Lower leg skin (tissue), 4 donors: ENCODE data around the gene PDE7B. TPM values are rescaled to one million over a fixed set of nuclear protein-coding genes. Genes with fewer than 3 reads are reported as not detected.

ENCODE experiments used
- DNase-seq, 2 donors: peaks; one replicate each; pipeline ENCODE4 v3.0.0-alpha.2; 2019; ENCODE audit warnings: low spot score in 2 of 2
- H3K4me3 ChIP-seq: fragments of 200-600 bp; sonication (generic); 2 replicates; pipeline ENCODE4 v1.5.1; 2017; ENCODE audit warnings: mild to moderate bottlenecking, low read depth; ENCODE audit not compliant: poor library complexity, severe bottlenecking
- CTCF ChIP-seq, 3 donors: fragments of 450-650 bp; IDR thresholded peaks; one replicate each; pipeline ENCODE4 v1.5.1; 2016; ENCODE audit warnings: antibody characterized with exemption in 3 of 3, mild to moderate bottlenecking in 3 of 3, moderate library complexity in 2 of 3
- POLR2A ChIP-seq, 2 donors: fragments of 450-650 bp; IDR thresholded peaks; one replicate each; pipeline ENCODE4 v1.6.1; 2016 to 2017; ENCODE audit warnings: antibody characterized with exemption in 2 of 2, mild to moderate bottlenecking in 1 of 2, moderate library complexity in 1 of 2
- WGBS, 2 donors: methylation state at CpG; one replicate each; pipeline ENCODE4 v1.1.5; 2018; 5-methylcytosine and 5-hydroxymethylcytosine counted together
- intact Hi-C: fragments of 100-400 bp; cut with DNase I; formaldehyde crosslinking; loops from one replicate; pipeline ENCODE4 v1.15.0; 2023; ENCODE audit warnings: low total_unique reads
- total RNA-seq, 4 donors: library from RNA; depleted of rRNA; stranded (reverse); fragments of >200 nt; gene quantifications; one replicate each; pipeline ENCODE4 v1.1.0, GENCODE V29; 2016

Gene PDE7B
- total RNA-seq, 4 donors from 2014 or later: 0.30 to 1.5 (median 0.89) TPM

- DNase-seq: no peak
These were observed 59.5 kb downstream of the PDE7B start for GRCh38 chr6:135910790-135911618.

GRCh38 chr6:135913785-135914184 is 62.3 kb downstream of the PDE7B start:
- WGBS, 2 donors: 82 to 85% methylated on average over 2 of the region's 2 CpGs
- intact Hi-C loops: no loop called here

More at GRCh38 chr6:135910790-135911618, 59.5 kb downstream of the PDE7B start:
- no peak overlapping the region for H3K4me3 ChIP-seq
- 77 to 79% methylated on average over 2 of the region's 2 CpGs for WGBS, 2 donors
- intact Hi-C loops: no loop called here
- no peak for TF ChIP-seq POLR2A (IDR thresholded peaks at IDR 0.05)
- TF ChIP-seq CTCF (IDR thresholded peaks at IDR 0.05): no peak

GRCh38 chr6:135919026-135919425 is 67.5 kb downstream of the PDE7B start:
- intact Hi-C loops: no loop called here
- TF ChIP-seq CTCF (IDR thresholded peaks at IDR 0.05) (no peak), POLR2A (IDR thresholded peaks at IDR 0.05) (no peak)
- DNase-seq: no peak
- WGBS, 2 donors: 72 to 74% methylated on average over 4 of the region's 4 CpGs
- H3K4me3 ChIP-seq: no peak overlapping the region

More at GRCh38 chr6:135913785-135914184, 62.3 kb downstream of the PDE7B start:
- no peak overlapping the region for H3K4me3 ChIP-seq
- TF ChIP-seq CTCF (IDR thresholded peaks at IDR 0.05): no peak
- no peak for TF ChIP-seq POLR2A (IDR thresholded peaks at IDR 0.05)
- DNase-seq: no peak

GRCh38 chr6:135920689-135921088 is 69.2 kb downstream of the PDE7B start:
- 92 to 95% methylated on average over 7 of the region's 7 CpGs for WGBS, 2 donors

GRCh38 chr6:135921188-135921587 is 69.7 kb downstream of the PDE7B start:
- intact Hi-C loops: no loop called here
- TF ChIP-seq POLR2A (IDR thresholded peaks at IDR 0.05) (no peak), CTCF (IDR thresholded peaks at IDR 0.05) (no peak)
- DNase-seq: no peak
- H3K4me3 ChIP-seq: no peak overlapping the region
- WGBS, 2 donors: 52 to 71% methylated on average over 2 of the region's 2 CpGs

More at GRCh38 chr6:135920689-135921088, 69.2 kb downstream of the PDE7B start:
- DNase-seq: no peak
- intact Hi-C loops: no loop called here
- H3K4me3 ChIP-seq: no peak overlapping the region
- no peak for TF ChIP-seq POLR2A (IDR thresholded peaks at IDR 0.05)
- TF ChIP-seq CTCF (IDR thresholded peaks at IDR 0.05): no peak
